ENCODE data around the gene CD320. TPM values are rescaled to one million over a fixed set of nuclear protein-coding genes. Genes with fewer than 3 reads are reported as not detected.

Gene CD320
- total and polyA plus RNA-seq, 2 of the 8 experiments (the other 6 are each of a cell fraction or from before 2014, with no cell fraction given) = 80.4 to 157 TPM

GRCh38 chr19:8334458-8335342 lies 26.5 kb upstream of the CD320 start:
- Histone ChIP-seq H3K23ac (ENCODE audit: insufficient read length) (no peak overlapping the region), H4K5ac (ENCODE audit: insufficient read length, low read depth, low read length) (no peak overlapping the region), H2AK5ac (ENCODE audit: low read depth, low read length) (no peak overlapping the region), H3K27ac (ENCODE audit: low read depth, low read length) (no peak overlapping the region), H3K4me2 (ENCODE audit: insufficient read depth in 1 of 2, low read depth in 2 of 2, low read length in 2 of 2) (peak overlapping the region; percentile 81 to 85), H3K9me3 (ENCODE audit: insufficient read depth in 2 of 2, low read depth in 1 of 2, low read length in 1 of 2) (no peaks in the 10 kb centered on the region), H3K27me3 (replicated peaks in 1 of 4; ENCODE audit: control insufficient read depth in 3 of 4, extremely low read depth in 1 of 4, insufficient read depth in 3 of 4, low read length in 3 of 4) (peaks cover 21 to 38% (median 33%) of the 10 kb centered on the region in 4 experiments), H4K20me1 (replicated peaks in 1 of 2; ENCODE audit: control insufficient read depth in 1 of 2, insufficient read depth in 2 of 2, low read length in 2 of 2) (no peaks in the 10 kb centered on the region), H3K56ac (replicated peaks; ENCODE audit: insufficient read length, low read depth, low read length) (no peak overlapping the region), H2AFZ (ENCODE audit: low read length) (peak overlapping the region; percentile 70; the same call in 1 of the 2 replicates), H4K91ac (replicated peaks; ENCODE audit: insufficient read length, low read length) (no peak overlapping the region), H3K14ac (ENCODE audit: insufficient read length) (no peak overlapping the region), H3K36me3 (ENCODE audit: control insufficient read depth in 2 of 4, insufficient read depth in 4 of 4, low read length in 3 of 4) (peaks cover 0 to 4% (median 0%) of the 10 kb centered on the region in 4 experiments; a peak in 1 of 8 replicates), H3K79me1 (ENCODE audit: low read depth, low read length) (no peaks in the 10 kb centered on the region), H2BK15ac (ENCODE audit: low read length) (no peak overlapping the region), H3K4me3 (ENCODE audit: extremely low read depth in 1 of 4, insufficient read depth in 2 of 4, low read depth in 3 of 4, low read length in 4 of 4) (peak overlapping the region; percentile 38 to 56 (median 43)), H3K4me1 (replicated peaks in 1 of 4; ENCODE audit: control insufficient read depth in 3 of 4, insufficient read depth in 4 of 4, low read length in 3 of 4) (peaks cover 0 to 18% (median 10%) of the 10 kb centered on the region in 4 experiments; a peak in 6 of 7 replicates), H2BK5ac (ENCODE audit: low read depth, low read length) (no peak overlapping the region), H3K79me2 (ENCODE audit: control insufficient read depth in 1 of 2, insufficient read depth in 2 of 2, low read length in 2 of 2) (no peaks in the 10 kb centered on the region), H3K18ac (ENCODE audit: extremely low read depth, low read length) (peak overlapping the region; percentile 32; the same call in 1 of the 2 replicates), H2BK120ac (replicated peaks; ENCODE audit: low read depth, low read length) (no peak overlapping the region), H3K4ac (replicated peaks; ENCODE audit: insufficient read length, low read depth, low read length) (no peak overlapping the region), H3K9ac (replicated peaks in 1 of 4; ENCODE audit: extremely low read depth in 1 of 4, low read depth in 3 of 4, low read length in 3 of 4) (peak overlapping the region in 1 of 4 experiments; percentile 81; a peak in 1 of 7 replicates), H4K8ac (ENCODE audit: extremely low read depth, insufficient read depth, low read length) (peak overlapping the region; percentile 84), H3K23me2 (ENCODE audit: low read depth, low read length) (peaks cover 16% of the 10 kb centered on the region; the same call in 1 of the 2 replicates), H2BK20ac (ENCODE audit: low read length) (no peak overlapping the region), H2BK12ac (ENCODE audit: low read depth, low read length) (no peak overlapping the region)
- ChIA-PET POLR2A (ENCODE audit: partially characterized antibody) (interaction anchor here (0.5 to 27.1 kb wide), 12 partner anchors 7 to 1285 kb away, joined by 3 to 583 read pairs (median 4); partner anchors contain the start of genes ANGPTL4, CD320, KANK3 and NDUFA7), CTCF (ENCODE audit: partially characterized antibody) (interaction anchor here (0.6 to 3.7 kb wide), 13 partner anchors 9 to 1959 kb away, joined by 3 to 32 read pairs (median 4); partner anchors contain the start of genes NDUFA7 and RPS28)
- FAIRE-seq (no peak), DNase-seq (ENCODE audit: low read depth in 1 of 2, low spot score in 2 of 2) (peak in 1 of 2 experiments; percentile 83)
- 8% methylated on average over 87 of the region's 117 CpGs; no CpG with 5 or more reads in 1 of the 2 experiments for WGBS, 2 experiments (ENCODE audit: extremely low coverage in 1 of 2, insufficient coverage in 1 of 2, insufficient read length in 1 of 2, insufficient replicate concordance in 2 of 2, low coverage in 1 of 2, low lambda C conversion rate in 2 of 2, missing lambda C conversion rate in 1 of 2)
- no peak for TF ChIP-seq TCF12 (IDR thresholded peaks at IDR 0.05; ENCODE audit: low read depth, low read length)
- no peak for TF ChIP-seq BCL11A (IDR thresholded peaks at IDR 0.05; ENCODE audit: low read depth in 2 of 2, low read length in 2 of 2)
- no peak for TF ChIP-seq SP4 (IDR thresholded peaks at IDR 0.05; ENCODE audit: low read length)
- TF ChIP-seq E2F6 (IDR thresholded peaks at IDR 0.05) = peak; percentile 38; the same call in 1 of the 2 replicates
- no peak for TF ChIP-seq RAD21 (IDR thresholded peaks at IDR 0.05 in 1 of 2, conservative IDR thresholded peaks at IDR 0.05 in 1 of 2; ENCODE audit: low read depth in 2 of 2, low read length in 2 of 2)
- peak; percentile 73 for TF ChIP-seq MAX (IDR thresholded peaks at IDR 0.05)
- TF ChIP-seq POLR2AphosphoS5 (IDR thresholded peaks at IDR 0.05; ENCODE audit: low read depth, low read length) = no peak
- TF ChIP-seq ATF2 (IDR thresholded peaks at IDR 0.05; ENCODE audit: low read length) = no peak

Measured in H1 (cell line).